ENCODE measurements around the gene OGFOD1.
A peak's percentile ranks its signal among the peaks of the same experiment; 100 is the strongest.

The OGFOD1 gene

GRCh38 chr16:56428091-56428490 is 23.3 kb upstream of the OGFOD1 start:
- DNase-seq = no peak

GRCh38 chr16:56436258-56436657 is 15.1 kb upstream of the OGFOD1 start:
- no peak for DNase-seq

- no peak for DNase-seq
Measured at GRCh38 chr16:56438038-56438437, 13.3 kb upstream of the OGFOD1 start.

- DNase-seq = no peak
Measured at GRCh38 chr16:56447286-56447685, 4.1 kb upstream of the OGFOD1 start.

DNA sequence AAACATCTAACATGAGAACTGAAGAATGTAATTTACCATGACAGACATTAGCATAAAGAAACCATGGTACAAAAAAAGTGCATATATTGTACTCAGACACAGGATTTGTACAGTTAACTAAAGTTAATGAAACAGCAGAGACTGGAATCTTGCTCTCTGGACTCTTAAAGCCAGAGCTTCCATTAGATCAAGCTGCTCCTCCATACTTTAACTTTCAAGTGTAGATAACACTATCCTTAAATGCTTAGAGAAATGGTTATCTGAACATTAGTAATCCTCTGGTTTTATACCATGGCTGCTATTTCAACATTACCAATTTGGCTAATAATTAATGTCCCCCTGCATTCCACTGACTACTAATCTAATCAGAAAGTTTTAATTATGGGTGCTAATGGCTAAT is 3.3 kb upstream of the OGFOD1 start:
- DNase-seq = no peak

DNA sequence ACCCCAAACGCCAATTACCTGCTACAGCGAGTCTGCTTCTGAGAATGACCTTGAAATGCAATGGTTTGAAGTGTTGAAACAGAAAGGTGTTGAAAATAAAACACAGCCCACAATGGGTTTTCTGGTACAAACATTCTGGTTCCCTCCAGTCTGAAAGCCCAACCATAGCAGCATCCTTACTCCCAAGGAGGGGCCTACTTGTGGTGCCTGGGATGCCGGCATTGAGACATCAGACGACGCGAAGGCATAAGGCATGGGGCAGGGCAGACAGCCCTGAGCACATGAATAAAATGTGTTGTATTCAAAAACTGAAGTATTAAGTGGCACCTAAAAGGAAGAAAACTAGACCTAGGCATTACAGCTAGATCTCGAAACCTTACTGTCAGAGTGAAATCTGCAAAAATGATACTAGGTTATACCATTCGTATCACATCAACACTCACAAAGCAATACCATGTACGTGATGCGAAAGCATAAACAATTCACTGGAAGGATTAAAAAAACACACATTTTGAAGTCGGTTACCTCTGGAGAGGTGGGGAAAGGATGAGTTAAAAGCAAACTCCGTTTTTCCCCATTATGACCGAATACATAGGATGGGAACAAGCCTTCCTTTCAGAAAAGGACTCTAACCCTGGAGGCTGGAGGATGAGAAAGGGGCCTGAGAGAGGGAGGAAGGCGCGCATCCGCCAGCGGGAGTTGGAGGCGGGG is 924 bp upstream of the OGFOD1 start:
- no peak for DNase-seq

DNA sequence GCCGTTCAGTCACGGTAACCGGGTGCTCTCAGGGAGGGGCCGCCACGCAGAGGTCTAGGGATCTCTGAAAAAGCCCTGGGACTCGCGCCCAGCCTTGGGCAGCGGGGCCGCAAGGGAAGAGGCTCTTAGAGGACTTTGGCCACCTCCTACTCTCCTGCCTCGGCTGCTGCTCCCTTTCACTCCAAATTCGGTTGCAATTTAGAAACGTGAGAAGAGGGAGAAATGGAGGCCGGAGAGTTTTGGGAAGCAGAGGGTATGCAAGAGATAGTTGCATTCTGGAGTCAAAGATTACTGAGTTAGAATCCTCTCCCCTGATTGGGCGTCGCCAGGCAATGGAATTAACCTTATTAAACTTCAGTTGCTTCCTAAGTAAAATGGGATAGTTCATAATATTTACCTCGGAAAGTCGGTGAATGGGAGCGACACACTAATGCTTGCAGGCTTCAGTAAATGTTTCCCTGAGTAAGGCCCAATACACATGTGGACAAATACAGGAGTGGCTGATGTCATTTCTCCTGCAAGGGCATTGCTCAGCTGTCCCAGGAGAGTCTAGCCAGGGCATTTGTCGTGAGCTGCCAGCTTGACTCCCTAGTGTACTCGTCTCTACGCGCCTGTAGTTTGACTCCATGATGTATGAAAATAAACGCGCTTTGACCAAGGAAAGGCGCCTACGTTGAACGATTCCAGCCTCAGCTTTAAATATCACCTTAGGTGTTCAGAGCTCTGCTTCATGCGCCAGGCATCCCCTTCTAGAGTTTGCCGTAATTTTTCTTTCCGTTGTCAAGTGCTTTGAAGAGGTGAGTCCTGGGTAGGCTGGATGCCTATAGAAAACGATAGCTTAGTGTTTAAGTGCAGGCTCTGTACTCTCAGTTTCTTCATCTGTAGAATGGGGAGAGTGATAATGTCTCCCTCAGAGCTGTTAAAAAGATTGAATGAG is 667 bp downstream of the OGFOD1 start:
- DNase-seq = peak; percentile 6

DNA sequence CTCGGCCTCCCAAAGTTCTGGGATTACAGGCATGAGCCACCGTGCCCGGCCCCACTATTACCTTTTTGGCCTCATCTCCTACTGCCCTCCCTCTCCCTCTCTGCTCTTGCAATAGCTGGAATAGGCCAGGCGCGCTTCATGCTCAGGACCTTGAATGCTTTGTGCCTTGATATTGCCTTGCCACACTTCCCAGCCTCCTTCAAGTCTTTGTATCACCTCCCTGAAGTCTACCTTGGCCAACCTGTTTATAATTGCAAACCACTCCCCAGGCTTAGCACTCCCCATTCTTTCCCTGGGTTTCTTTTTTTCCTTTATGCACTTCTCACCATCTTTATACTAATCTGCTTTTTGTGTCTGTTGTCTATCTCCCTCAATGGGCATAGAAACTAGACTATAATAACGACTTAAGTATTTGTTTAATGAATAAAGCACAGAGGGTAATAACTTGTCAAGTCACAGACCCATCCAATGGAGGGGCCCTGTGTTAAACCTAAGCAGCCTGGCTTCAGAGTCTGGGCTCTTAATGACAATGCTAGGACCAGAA is 6.6 kb downstream of the OGFOD1 start:
- DNase-seq = no peak

DNA sequence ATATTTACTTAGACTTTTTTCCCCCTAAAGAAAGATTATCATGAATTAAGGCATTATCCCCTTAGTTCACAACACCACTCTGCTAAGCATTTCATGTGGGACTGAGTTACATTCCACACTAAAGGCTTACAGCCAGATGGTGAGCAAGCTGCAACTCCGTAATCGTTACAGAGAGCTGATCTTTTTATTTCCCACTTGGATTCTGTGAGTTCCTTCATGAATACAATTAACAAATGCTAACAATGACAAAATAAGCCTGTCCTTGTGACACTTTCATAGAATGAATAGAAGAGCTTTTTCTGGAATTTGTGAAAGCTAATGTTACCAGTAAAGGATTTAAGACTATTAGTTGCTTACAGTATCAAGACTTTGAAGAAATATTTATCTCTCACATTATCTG is 8.7 kb downstream of the OGFOD1 start:
- DNase-seq = no peak

DNA sequence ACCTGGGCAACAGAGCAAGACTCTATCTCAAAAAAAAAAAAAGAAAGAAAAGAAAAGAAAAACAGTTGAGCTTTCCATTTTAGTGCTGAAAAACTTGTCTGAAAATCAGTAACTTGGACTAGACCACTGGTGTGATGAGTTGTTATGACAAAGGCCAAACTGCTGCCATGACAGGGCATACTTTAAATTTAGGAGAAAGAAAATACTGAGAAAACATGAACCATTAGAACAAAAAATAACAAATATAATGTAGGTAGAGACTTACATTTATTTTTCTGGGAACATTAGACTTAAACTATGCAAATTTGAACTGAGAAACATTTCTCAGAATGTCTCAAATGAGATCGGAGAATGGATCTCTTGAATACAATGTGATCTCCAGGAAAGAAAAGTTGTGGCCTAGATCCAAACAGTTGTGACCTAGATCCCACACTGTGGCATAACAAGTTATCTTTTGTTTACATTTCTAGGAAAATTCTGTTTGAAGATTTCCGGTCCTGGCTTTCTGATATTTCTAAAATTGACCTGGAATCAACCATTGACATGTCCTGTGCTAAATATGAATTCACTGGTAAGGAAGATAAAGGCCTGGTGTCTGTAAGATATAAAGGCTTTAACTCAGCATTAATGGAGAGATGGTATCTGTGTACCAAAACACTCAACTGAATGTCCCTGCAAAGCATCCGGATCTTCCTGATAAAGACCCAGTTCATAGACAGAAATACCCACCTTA is 10.9 kb downstream of the OGFOD1 start:
- DNase-seq = no peak

DNA sequence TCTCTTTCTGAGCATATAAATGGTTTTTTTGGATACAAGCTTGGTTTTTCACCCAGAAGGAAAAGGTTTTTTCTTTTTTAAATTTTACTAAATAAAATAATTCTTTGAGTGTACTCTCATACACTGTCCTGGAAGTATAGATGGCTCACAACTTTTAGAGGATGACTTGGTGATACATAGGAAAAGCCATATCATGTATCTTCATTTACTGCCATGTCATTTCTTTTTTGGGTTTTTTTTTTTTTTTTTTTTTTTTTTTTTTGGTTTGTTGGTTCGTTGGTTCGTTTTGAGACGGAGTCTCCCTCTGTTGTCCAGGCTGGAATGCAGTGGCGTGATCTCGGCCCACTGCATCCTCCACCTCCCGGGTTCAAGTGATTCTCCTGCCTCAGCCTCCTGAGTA is 11.8 kb downstream of the OGFOD1 start:
- no peak for DNase-seq

- no peak for DNase-seq
Measured at GRCh38 chr16:56466344-56466743, 15.0 kb downstream of the OGFOD1 start.

DNA sequence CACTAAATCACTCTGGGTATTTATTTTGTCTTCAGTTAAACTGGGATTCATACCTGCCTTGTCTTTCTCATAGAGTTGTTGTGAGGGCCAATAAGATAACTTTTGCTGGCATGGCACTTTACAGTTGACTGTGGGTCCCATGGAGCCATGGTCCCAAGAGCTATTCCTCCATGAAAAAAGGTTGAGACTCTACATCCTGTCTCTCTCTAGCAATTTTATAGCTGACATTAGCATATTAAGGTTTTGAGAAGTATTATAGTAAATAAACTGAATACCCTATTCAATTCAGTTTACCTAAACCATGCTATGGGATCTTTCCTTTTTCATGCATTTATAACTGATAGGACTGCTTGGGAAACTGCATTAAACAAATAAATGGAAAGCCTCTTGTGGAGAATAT is 17.4 kb downstream of the OGFOD1 start:
- DNase-seq = no peak

DNA sequence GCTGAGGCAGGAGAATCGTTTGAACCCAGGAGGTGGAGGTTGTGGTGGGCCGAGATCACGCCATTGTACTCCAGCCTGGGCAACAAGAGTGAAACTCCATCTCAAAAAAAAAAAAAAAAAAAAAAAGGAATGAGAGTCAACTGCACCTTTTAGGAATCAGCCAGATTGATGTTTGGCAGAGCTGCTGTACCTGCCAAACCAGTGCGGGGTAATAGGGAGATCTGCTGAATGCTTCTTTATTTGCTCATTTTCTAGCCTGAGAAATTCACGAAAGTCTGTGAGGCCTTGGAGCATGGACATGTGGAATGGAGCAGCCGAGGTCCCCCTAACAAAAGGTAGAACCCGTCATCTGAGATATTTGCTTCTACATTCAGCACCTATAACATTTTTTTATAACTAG is 18.4 kb downstream of the OGFOD1 start:
- no peak for DNase-seq

- no peak for DNase-seq
Measured at GRCh38 chr16:56470232-56470631, 18.9 kb downstream of the OGFOD1 start.

- no peak for DNase-seq
Measured at GRCh38 chr16:56470666-56471065, 19.3 kb downstream of the OGFOD1 start.

DNA sequence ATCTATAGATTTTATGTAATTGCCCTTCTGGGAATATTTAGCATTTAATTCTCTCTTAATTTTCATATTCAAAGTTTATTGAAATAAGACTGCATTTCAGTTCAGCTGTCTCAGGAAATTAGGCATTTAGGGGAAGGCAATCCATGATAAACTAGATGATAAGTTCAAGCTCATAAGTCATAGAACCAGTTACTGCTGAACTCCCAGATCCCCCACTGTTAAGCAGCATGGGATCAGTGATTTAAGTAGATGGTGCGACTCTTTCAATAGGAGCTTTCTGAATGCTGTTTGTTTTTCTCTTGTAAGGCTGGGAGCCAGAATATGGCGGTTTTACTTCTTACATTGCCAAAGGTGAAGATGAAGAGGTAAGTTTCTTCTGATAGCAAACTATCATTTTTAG is 23.8 kb downstream of the OGFOD1 start:
- no peak for DNase-seq

DNA sequence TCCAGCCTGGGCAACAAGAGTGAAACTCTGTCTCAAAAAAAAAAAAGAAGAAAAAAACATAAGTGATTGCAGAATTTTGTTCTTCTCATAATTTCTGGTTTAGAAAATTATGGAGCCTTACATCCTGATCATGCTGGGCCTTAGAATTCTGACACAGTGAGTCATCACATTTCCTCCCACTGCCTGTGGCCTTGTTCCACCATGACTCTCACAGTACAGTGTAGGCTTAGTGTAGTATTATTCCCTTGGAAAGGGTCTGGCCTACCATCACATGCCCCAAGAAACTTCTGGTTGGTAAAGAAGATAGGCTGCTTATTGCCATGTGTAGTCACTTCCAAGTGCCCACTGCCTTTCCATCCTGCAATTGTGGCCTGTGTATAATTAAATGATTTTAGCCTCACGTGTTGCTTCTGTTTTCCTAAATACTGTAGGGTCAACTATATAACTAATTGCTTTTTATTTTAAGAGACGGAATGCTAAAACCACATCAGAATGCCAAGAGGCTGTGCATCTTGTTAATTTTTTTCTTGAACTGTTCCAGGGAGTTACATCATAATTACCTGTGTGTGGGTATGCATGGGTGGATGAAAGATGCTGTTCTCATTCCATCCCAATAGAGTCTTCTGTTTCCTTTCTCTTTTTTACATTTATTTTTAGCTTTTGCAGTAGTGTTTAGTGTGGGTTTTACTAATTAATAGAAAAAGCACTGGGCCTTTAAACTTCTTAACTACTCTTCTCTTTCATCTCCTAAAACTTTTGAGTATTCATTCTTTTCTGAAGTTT is 25.9 kb downstream of the OGFOD1 start:
- no peak for DNase-seq

DNA sequence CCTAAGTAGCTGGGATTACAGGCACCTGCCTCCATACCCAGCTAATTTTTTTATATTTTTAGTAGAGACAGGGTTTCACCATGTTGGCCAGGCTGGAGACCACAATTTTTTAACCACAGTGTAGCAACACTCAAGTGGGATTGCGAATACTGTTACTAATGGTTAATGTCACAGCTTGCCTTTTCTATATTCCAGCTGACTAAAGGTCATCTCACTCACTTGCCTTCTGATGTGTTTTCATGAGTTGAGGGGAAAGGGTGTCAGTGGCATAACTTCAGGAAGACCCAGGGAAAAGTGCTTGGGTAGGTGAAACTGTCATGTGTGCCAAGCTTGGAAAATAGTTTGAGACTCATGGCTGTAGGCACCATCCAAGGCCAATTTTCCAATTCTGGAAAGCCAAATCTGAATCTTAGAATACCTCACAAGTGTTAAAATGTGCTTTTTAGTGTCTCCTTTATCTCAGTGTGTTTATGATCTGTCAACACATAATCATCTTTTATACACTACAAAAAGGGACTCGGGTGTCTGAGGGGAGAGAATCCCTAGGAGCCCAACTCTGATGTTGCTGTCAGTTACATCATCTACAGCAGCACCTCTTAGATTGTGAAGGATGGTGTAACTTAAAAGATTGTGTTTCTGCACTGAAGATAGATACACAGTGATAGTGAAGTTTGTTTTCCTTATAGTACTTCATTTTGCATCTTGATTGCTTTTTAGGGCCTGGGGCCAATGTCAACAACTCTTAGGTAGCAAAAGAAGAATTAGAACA is 27.1 kb downstream of the OGFOD1 start:
- no peak for DNase-seq

DNA sequence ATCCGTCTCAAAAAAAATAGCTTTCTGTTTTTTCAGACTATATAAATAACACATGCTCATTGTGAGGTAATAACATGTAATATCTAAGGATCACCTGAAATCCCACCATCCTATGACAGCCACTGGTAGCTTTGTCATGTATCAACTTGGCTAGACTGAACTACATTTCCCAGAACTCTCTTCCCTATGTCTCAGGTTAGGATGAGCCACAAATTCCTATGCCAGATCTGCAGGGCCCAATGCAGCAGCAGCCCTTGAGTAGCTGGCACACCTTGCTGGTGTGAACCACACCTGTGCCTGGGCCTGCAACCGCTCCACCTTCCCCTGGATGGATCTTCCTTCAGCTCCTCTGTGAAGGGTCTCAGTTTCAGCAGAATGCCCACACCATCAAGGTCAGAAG is 28.1 kb downstream of the OGFOD1 start:
- DNase-seq = no peak

DNA sequence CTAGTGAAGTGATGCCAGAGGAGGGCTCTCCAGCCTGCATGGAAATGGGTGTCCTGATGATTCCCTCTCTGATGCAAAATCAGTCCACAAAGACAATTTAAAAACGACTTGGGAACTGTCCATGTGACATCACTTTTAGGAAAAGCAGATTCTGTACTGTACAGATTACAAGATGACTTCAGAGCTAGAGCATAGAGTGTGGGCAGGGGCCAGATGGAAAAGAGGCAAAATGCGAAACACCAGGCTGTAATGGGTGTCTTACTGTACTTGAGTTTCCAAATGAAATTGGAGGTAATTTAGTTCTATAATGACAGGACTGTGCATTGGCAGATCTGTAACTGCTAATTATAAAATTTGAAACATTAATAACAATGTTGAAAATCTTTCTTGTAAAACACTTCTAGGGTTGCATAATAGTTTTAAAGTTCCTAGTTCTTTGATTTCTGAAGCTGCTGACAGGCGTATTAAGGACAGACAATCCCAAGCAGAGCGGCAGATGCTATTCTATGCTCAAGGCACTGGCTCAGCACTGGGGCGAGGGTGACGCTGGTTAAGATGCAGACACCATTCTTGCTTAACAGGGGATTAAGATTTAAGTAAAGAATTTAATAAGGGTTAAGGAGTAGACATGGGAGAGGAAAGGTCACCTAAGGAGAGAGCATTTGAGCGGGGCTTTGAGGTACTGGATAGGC is 29.6 kb downstream of the OGFOD1 start:
- DNase-seq = no peak
